Measurements from ENCODE around the gene SMCR8.

Gene SMCR8, protein sequence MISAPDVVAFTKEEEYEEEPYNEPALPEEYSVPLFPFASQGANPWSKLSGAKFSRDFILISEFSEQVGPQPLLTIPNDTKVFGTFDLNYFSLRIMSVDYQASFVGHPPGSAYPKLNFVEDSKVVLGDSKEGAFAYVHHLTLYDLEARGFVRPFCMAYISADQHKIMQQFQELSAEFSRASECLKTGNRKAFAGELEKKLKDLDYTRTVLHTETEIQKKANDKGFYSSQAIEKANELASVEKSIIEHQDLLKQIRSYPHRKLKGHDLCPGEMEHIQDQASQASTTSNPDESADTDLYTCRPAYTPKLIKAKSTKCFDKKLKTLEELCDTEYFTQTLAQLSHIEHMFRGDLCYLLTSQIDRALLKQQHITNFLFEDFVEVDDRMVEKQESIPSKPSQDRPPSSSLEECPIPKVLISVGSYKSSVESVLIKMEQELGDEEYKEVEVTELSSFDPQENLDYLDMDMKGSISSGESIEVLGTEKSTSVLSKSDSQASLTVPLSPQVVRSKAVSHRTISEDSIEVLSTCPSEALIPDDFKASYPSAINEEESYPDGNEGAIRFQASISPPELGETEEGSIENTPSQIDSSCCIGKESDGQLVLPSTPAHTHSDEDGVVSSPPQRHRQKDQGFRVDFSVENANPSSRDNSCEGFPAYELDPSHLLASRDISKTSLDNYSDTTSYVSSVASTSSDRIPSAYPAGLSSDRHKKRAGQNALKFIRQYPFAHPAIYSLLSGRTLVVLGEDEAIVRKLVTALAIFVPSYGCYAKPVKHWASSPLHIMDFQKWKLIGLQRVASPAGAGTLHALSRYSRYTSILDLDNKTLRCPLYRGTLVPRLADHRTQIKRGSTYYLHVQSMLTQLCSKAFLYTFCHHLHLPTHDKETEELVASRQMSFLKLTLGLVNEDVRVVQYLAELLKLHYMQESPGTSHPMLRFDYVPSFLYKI

GRCh38 chr17:18314731-18315561 is at the start of gene SMCR8, which contains the start of gene TOP3A:
TSS of gene SMCR8 (plus strand) at chr17:18315293. CDS start at chr17:18315790, 497 bp downstream.
TSS of gene TOP3A (minus strand) at chr17:18314994. CDS start at chr17:18314778, 216 bp downstream.
- no peak for TF ChIP-seq CTCF (IDR thresholded peaks at IDR 0.05; ENCODE audit: control extremely low read depth, extremely low read depth, low read depth, missing control alignments)
- ChIA-PET POLR2A (interaction anchor here (0.8 kb wide), 1 partner anchor 15 kb away, joined by 3 read pairs; no protein-coding TSS in a partner anchor), CTCF (no interaction called here)
- peak; percentile 92 for DNase-seq (ENCODE audit: extremely low spot score)

DNA sequence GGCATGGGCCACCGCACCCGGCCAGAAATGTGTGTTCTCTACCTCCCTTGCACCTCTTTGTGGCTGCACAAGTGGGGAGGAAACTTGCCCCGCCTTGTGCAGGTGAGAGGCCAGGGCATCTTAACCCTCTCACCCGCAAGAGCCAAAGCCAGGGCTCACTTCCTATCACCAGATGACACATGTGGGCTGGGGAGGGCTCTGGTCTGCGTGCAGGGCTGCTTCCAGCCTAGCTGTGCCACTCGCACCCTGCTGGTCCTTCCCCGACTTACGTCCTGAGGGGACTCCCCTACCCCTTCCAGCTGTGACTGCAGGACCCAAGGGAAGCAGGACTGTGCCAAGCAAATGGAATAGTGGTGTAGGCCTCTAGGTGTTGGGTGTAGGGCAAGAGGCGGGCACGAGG is 47.7 kb upstream of the SMCR8 start:
- no peak for DNase-seq (ENCODE audit: extremely low spot score)
- ChIA-PET POLR2A (no interaction called here), CTCF (interaction anchor here (1.6 kb wide), 1 partner anchor 19 kb away, joined by 4 read pairs; no protein-coding TSS in a partner anchor)
- TF ChIP-seq CTCF (IDR thresholded peaks at IDR 0.05; ENCODE audit: control extremely low read depth, extremely low read depth, low read depth, missing control alignments): no peak

DNA sequence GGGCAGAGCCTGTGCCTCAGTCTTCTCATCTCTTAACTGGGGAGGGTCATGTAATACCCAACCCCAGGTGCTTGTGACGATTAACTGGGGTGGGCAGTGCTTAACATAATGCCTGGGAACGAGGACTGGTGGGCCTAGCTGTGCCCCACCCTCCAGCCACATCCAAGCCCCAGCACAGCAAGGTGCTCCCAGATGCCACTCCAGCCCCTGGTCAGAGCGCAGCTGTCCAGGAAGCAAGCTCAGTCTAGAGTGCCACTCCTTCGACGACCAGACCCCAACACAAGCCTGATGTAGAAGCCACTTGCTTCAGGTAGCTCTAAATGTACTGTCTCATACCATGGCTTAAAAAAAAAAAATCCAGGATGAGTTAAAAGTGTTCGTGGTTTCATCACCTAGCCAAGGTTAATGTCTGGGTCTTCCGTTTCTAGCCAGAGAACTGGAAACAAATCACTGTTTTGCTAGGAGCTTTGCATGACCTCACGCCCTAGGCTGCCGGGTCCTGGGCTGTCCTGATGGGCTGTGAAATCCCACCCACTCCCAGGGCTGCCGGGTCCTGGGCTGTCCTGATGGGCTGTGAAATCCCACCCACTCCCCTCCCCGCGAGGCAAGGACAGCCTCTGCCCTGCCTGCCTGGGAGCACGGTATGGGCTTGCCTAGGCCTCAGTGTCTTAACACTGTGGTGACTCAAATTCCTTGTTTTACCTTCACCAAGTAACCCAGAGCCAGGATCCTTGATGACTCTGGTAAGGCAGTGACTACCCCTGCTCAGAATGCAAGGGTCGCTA is 47.0 kb upstream of the SMCR8 start:
- ChIA-PET POLR2A (no interaction called here), CTCF (interaction anchor here (1.6 kb wide), 1 partner anchor 20 kb away, joined by 4 read pairs; no protein-coding TSS in a partner anchor)
- TF ChIP-seq CTCF (IDR thresholded peaks at IDR 0.05; ENCODE audit: control extremely low read depth, extremely low read depth, low read depth, missing control alignments): no peak
- no peak for DNase-seq (ENCODE audit: extremely low spot score)

DNA sequence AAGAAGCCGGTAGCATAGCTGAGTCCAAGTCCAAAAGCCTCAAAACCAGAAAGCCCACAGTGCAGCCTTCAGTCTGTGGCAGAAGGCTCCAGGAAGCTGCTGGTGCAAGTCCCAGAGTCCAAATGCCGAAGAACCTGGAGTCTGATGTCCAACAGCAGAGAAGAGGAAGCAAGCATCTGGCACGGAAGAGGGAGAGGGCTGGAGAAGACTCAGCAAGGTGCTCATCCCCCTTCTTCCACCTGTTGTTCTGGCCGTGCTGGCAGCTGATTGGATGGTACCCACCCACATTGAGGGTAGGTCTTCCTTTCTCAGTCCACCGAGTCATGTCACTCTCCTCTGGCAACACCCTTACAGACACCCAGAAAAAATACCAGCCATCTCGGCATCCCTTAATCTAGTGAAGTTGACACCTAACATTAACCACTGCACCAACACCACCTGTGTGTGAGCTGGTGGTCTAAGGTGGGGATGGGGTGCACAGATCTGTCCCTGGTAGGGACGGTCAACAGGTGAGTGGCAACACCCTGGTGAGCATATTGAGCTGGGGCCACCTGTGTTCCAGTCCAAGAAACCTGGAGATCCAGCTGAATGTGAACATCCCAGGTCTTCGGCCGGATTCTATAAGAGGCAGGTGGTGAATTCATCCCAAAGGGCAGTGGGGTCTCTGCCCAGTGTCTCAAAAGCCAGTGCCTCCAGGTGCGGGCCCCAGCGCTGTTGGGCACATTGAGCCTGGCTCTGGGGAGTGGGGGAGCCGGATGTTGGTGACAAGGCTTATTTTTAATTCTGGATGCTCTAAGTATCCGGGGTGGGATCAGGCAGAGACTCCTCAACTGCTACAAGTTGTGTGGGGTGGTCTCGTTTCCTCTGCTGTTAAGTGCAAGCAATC is 44.8 kb upstream of the SMCR8 start:
- no peak for DNase-seq (ENCODE audit: extremely low spot score)
- no peak for TF ChIP-seq CTCF (IDR thresholded peaks at IDR 0.05; ENCODE audit: control extremely low read depth, extremely low read depth, low read depth, missing control alignments)
- CTCF ChIA-PET: interaction anchor here (2.0 kb wide), 1 partner anchor 10 kb away, joined by 7 read pairs; no protein-coding TSS in a partner anchor
- POLR2A ChIA-PET: interaction anchor here (1.5 kb wide), 1 partner anchor 15 kb away, joined by 3 read pairs; no protein-coding TSS in a partner anchor

DNA sequence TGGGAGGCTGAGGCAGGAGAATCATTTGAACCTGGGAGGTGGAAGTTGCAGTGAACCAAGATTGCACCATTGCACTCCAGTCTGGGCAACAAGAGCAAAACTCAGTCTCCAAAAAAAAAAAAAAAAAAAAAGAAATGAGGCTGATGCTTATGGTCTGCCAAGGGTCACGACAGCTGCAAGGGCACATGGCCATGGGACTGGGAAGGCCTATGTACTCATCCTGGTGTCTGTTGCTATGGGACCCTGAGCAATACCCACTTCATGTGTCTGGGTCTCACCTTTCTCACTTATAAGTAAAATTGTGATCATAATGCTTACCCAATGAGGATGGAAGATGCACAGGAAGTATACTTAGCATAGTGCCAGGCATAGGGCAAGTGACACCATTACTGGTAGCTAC is 38.0 kb upstream of the SMCR8 start:
- CTCF ChIA-PET: no interaction called here
- POLR2A ChIA-PET: no interaction called here
- DNase-seq (ENCODE audit: extremely low spot score): no peak
- no peak for TF ChIP-seq CTCF (IDR thresholded peaks at IDR 0.05; ENCODE audit: control extremely low read depth, extremely low read depth, low read depth, missing control alignments)
